Muscle of leg (tissue), 16 donors: ENCODE results near the gene ZFYVE28. TPM values are rescaled to one million over a fixed set of nuclear protein-coding genes. Genes with fewer than 3 reads are reported as not detected.
"Not testable (repeated sequence)": the region's sequence is repeated elsewhere in the genome, so short reads cannot be mapped to it uniquely, and the experiment has no call there.

ENCODE experiments used
- DNase-seq: peaks from one replicate; pipeline ENCODE4 v3.0.0; 2013
- H3K27ac ChIP-seq: one replicate; pipeline ENCODE4 v1.5.1; 2013; ENCODE audit warnings: mild to moderate bottlenecking, low read length, control low read depth
- H3K27me3 ChIP-seq: one replicate; pipeline ENCODE4 v1.6.1; 2013; ENCODE audit warnings: low read length; ENCODE audit not compliant: control insufficient read depth, insufficient read depth
- H3K36me3 ChIP-seq: one replicate; pipeline ENCODE4 v1.6.1; 2013; ENCODE audit warnings: low read length; ENCODE audit not compliant: control insufficient read depth, insufficient read depth
- H3K4me1 ChIP-seq: one replicate; pipeline ENCODE4 v1.6.1; 2013; ENCODE audit warnings: low read length; ENCODE audit not compliant: control insufficient read depth, insufficient read depth
- H3K4me3 ChIP-seq: one replicate; pipeline ENCODE4 v1.5.1; 2013; ENCODE audit warnings: low read length, control low read depth
- H3K9me3 ChIP-seq: replicated peaks from 2 replicates; pipeline ENCODE4 v1.6.1; 2013; ENCODE audit warnings: low read depth, low read length; ENCODE audit not compliant: control insufficient read depth
- WGBS: methylation state at CpG from one replicate; pipeline ENCODE4 v1.1.5; 2013; ENCODE audit warnings: missing lambda C conversion rate; ENCODE audit not compliant: insufficient coverage; 5-methylcytosine and 5-hydroxymethylcytosine counted together
- long read RNA-seq, 11 donors: transcript quantifications; one replicate each; lab custom pipeline, GENCODE V29; 2026
- polyA plus RNA-seq, 8 donors: library from polyadenylated mRNA; unstranded; fragments of 120-200 nt; gene quantifications; one replicate each; pipeline versions ENCODE4 v1.2.1 to v1.2.3, GENCODE V29; 2013; ENCODE audit warnings: inconsistent platforms in 1 of 8, low replicate concordance in 1 of 8; ENCODE audit not compliant: insufficient read length in 8 of 8, insufficient read depth in 1 of 8
- total RNA-seq: library from RNA; stranded (reverse); fragments of 120-200 nt; gene quantifications from one replicate; pipeline ENCODE4 v1.2.4, GENCODE V29; 2013

Gene ZFYVE28
- total RNA-seq (2.6 TPM), polyA plus RNA-seq (1 to 10 TPM in 7 of 8 donors, under 1 TPM in 1; 0.94 to 3.1 (median 1.6) TPM)
- long read RNA-seq, donor 1 = 0 reads
- long read RNA-seq, donor 2 = 0 reads
- long read RNA-seq, donor 3 = 0 reads
- long read RNA-seq, donor 4 = 0 reads
- long read RNA-seq, donor 5 = 0 reads
- long read RNA-seq, donor 6 = 0 reads
- long read RNA-seq, donor 7 = 0 reads
- long read RNA-seq, donor 8, partial matches to known transcripts = 0 of 8 reads
- long read RNA-seq, donor 8, other reads (novel, unspliced or antisense) = 7 of 8 reads
- long read RNA-seq, donor 9 = 0 reads
- long read RNA-seq, donor 10, full-length matches to known transcripts = 1 of 1 reads
- long read RNA-seq, donor 10, partial matches to known transcripts = 0 of 1 reads
- long read RNA-seq, donor 10, other reads (novel, unspliced or antisense) = 0 of 1 reads
- long read RNA-seq, donor 11 = 0 reads

- Histone ChIP-seq H3K9me3 (no peaks in the 10 kb centered on the region), H3K27ac (no peak within 1 kb of the TSS), H3K27me3 (peaks cover 88% of the 10 kb centered on the region), H3K4me1 (peaks cover 43% of the 10 kb centered on the region), H3K4me3 (peak within 1 kb of the TSS; percentile 37), H3K36me3 (no peaks in the 10 kb centered on the region)
- no peak for DNase-seq
- WGBS = under 1% methylated on average over 89 of the region's 90 CpGs
Measured at GRCh38 chr4:2417765-2418649, at the start of gene ZFYVE28. Gene ZFYVE28, minus strand, starts transcription at chr4:2418645. Its CDS starts 322 bp downstream, at chr4:2418323.

- H3K4me1 ChIP-seq = peaks cover 24% of the 10 kb centered on the region
- not testable (repeated sequence) for H3K27ac ChIP-seq, DNase-seq, H3K9me3 ChIP-seq, H3K4me3 ChIP-seq, H3K36me3 ChIP-seq, H3K27me3 ChIP-seq
Measured at GRCh38 chr4:2465544-2465943, 47.1 kb upstream of the ZFYVE28 start.

GRCh38 chr4:2465032-2465431, 46.6 kb upstream of the ZFYVE28 start:
- no peak for DNase-seq
- Histone ChIP-seq H3K4me3 (no peak overlapping the region), H3K4me1 (peaks cover 21% of the 10 kb centered on the region), H3K27me3 (peaks cover 5% of the 10 kb centered on the region), H3K9me3 (no peaks in the 10 kb centered on the region), H3K27ac (no peak overlapping the region), H3K36me3 (peaks cover 6% of the 10 kb centered on the region)
- 81% methylated on average over 2 of the region's 6 CpGs for WGBS

- Histone ChIP-seq H3K36me3 (peaks cover 6% of the 10 kb centered on the region), H3K27ac (no peak overlapping the region), H3K27me3 (peaks cover 5% of the 10 kb centered on the region), H3K9me3 (no peaks in the 10 kb centered on the region), H3K4me3 (peak overlapping the region; percentile 30), H3K4me1 (peaks cover 18% of the 10 kb centered on the region)
- no peak for DNase-seq
- 17% methylated on average over 27 of the region's 35 CpGs for WGBS
Measured at GRCh38 chr4:2462992-2463762, 44.7 kb upstream of the ZFYVE28 start.

- 2% methylated on average over 93 of the region's 99 CpGs for WGBS
- Histone ChIP-seq H3K27ac (peak overlapping the region; percentile 13), H3K9me3 (no peaks in the 10 kb centered on the region), H3K4me1 (peaks cover 12% of the 10 kb centered on the region), H3K4me3 (peak overlapping the region; percentile 30), H3K36me3 (peaks cover 6% of the 10 kb centered on the region), H3K27me3 (peaks cover 5% of the 10 kb centered on the region)
- DNase-seq = peak; percentile 91
Measured at GRCh38 chr4:2462218-2462991, 44.0 kb upstream of the ZFYVE28 start.

- Histone ChIP-seq H3K4me3 (no peak overlapping the region), H3K27ac (no peak overlapping the region), H3K4me1 (peaks cover 12% of the 10 kb centered on the region), H3K36me3 (peaks cover 6% of the 10 kb centered on the region), H3K9me3 (no peaks in the 10 kb centered on the region), H3K27me3 (peaks cover 8% of the 10 kb centered on the region)
- DNase-seq = no peak
- WGBS = 80% methylated on average over 13 of the region's 15 CpGs
Measured at GRCh38 chr4:2461246-2461960, 43.0 kb upstream of the ZFYVE28 start.

GRCh38 chr4:2459589-2460349, 41.3 kb upstream of the ZFYVE28 start:
- DNase-seq = no peak
- peaks cover 12% of the 10 kb centered on the region for H3K4me1 ChIP-seq
- 74% methylated on average over 13 of the region's 19 CpGs for WGBS
- no peak overlapping the region for H3K27ac ChIP-seq
- no peaks in the 10 kb centered on the region for H3K9me3 ChIP-seq
- no peaks in the 10 kb centered on the region for H3K36me3 ChIP-seq
- H3K27me3 ChIP-seq = peaks cover 8% of the 10 kb centered on the region
- no peak overlapping the region for H3K4me3 ChIP-seq

- Histone ChIP-seq H3K36me3 (no peaks in the 10 kb centered on the region), H3K27ac (no peak overlapping the region), H3K9me3 (no peaks in the 10 kb centered on the region), H3K4me1 (peaks cover 12% of the 10 kb centered on the region), H3K4me3 (no peak overlapping the region), H3K27me3 (peaks cover 8% of the 10 kb centered on the region)
- WGBS = 79% methylated on average over 36 of the region's 38 CpGs
- no peak for DNase-seq
Measured at GRCh38 chr4:2458546-2459491, 40.4 kb upstream of the ZFYVE28 start.
